Mucosa of descending colon (tissue), 3 donors: Measurements from ENCODE around the gene IFRD2. TPM values are rescaled to one million over a fixed set of nuclear protein-coding genes. Genes with fewer than 3 reads are reported as not detected.
A peak's percentile ranks its signal among the peaks of the same experiment; 100 is the strongest.

Source experiments
- ATAC-seq: fragments of 200-7000 bp; cut with Tn5 transposase; one replicate; pipeline ENCODE4 v1.9.1; 2020; ENCODE audit warnings: mild to moderate bottlenecking, moderate library complexity
- DNase-seq, 3 donors: peaks; one replicate each; pipeline ENCODE4 v3.0.0-alpha.2; 2020
- H3K36me3 ChIP-seq: fragments of 200-600 bp; one replicate; pipeline ENCODE4 v1.8.0; 2021; ENCODE audit warnings: low read depth, mild to moderate bottlenecking
- H3K4me1 ChIP-seq: fragments of 200-600 bp; one replicate; pipeline ENCODE4 v1.8.0; 2021; ENCODE audit warnings: low read depth, mild to moderate bottlenecking
- H3K4me3 ChIP-seq: fragments of 200-600 bp; one replicate; pipeline ENCODE4 v1.8.0; 2021; ENCODE audit warnings: mild to moderate bottlenecking
- H3K9me3 ChIP-seq: fragments of 200-600 bp; one replicate; pipeline ENCODE4 v1.8.0; 2021; ENCODE audit warnings: mild to moderate bottlenecking
- intact Hi-C, 2 donors: fragments of 100-400 bp; cut with DNase I in 1 of 2; cut with micrococcal nuclease in 1 of 2; formaldehyde crosslinking; loops; one replicate each; pipeline versions ENCODE4 v1.11.0 to v1.11.1; 2022; cut with DNase I, micrococcal nuclease
- total RNA-seq, 3 donors: library from RNA; stranded (reverse); fragmentation: NEBNext Ultra II Directional in 2 of 3; extraction: Animal tissue kit (Norgen Biotek cat#: 25700) in 2 of 3; gene quantifications; one replicate each; pipeline versions ENCODE4 v1.2.1 to v1.2.4, GENCODE V29; 2021 to 2023
- TF ChIP-seq, protein P1 (sequence below): fragments of 200-600 bp; IDR thresholded peaks from one replicate; pipeline ENCODE4 v1.8.0; 2022; ENCODE audit warnings: antibody characterized with exemption, mild to moderate bottlenecking
- donor health status: DM: no; HTN: no; CAD: no; lungs with moderate emphysema.
- donor health status: DM: no; HTN: no; CAD: no.
- donor health status: DM: no; HTN: yes; CAD: no.

The IFRD2 gene
- total RNA-seq, 3 donors from 2014 or later = 54.8 to 59.8 (median 57.0) TPM

DNA sequence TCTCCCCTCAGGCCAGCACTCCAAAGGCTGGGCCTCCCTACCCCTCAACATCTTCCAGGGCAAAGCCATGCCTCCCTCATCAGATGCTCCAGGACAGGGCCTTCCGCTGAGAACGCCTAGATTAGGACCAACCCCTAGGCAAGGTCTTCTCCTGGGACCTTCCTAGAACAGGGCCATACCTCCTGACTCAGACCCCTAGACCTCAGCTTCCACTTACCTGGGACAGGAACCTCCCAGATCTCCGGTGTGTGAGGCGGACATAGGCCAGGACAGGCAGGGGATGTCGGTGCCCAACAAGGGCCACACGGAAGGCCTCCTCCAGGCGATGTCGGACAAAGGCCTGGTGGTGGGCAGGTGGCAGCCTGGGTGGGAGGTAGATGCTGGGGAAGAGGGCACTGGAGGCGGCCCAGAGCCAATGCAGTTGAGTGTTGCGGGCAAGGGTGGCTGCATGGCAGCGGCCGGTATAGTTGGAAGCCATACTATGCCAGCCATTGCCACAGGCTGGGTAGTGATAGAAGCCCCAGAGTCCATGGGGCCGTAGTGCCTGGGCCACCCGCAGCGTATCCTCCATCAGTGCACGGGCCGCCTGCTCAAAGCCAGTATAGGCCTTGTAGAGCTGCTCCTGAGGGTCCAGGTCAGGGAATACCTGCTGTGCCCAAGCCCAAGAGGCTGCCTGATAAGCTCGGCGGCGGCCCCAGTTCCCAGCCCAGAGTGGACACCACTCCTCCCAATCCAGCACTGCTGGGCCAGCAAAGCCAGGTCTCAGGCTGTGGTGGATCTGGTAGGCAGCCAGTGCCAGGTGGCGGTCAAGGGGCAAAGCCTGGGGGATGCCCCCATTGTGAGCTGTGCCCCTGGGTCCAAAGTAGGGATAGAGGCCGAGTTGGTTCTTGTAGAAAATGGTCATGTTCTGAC lies 2.5 kb upstream of the IFRD2 start:
- Histone ChIP-seq H3K9me3 (no peaks in the 10 kb centered on the region), H3K4me3 (no peak overlapping the region), H3K4me1 (peaks cover 22% of the 10 kb centered on the region), H3K36me3 (peaks cover 6% of the 10 kb centered on the region)
- intact Hi-C loops = no loop called here
- ATAC-seq = no peak
- peak in 1 of 3 donors; percentile 38 for DNase-seq
- TF ChIP-seq, protein P1, sequence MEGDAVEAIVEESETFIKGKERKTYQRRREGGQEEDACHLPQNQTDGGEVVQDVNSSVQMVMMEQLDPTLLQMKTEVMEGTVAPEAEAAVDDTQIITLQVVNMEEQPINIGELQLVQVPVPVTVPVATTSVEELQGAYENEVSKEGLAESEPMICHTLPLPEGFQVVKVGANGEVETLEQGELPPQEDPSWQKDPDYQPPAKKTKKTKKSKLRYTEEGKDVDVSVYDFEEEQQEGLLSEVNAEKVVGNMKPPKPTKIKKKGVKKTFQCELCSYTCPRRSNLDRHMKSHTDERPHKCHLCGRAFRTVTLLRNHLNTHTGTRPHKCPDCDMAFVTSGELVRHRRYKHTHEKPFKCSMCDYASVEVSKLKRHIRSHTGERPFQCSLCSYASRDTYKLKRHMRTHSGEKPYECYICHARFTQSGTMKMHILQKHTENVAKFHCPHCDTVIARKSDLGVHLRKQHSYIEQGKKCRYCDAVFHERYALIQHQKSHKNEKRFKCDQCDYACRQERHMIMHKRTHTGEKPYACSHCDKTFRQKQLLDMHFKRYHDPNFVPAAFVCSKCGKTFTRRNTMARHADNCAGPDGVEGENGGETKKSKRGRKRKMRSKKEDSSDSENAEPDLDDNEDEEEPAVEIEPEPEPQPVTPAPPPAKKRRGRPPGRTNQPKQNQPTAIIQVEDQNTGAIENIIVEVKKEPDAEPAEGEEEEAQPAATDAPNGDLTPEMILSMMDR = no peak

DNA sequence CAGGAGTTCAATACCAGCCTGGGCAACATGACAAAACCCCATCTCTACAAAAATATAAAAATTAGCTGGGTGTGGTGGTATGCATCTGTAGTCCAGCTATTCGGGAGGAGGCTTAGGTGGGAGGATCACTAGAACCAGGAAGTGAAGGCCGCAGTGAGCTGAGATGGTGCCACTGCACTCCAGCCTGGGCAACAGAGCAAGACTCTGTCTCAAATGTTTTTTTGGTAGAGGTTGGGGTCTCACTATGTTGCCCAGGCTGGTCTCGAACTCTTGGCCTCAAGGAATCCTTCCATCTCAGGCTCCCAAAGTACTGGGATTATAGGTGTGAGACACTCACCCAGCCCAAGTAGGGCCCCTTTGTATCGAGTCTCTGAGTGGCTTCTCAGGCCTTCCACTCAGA lies 1.9 kb upstream of the IFRD2 start:
- Histone ChIP-seq H3K9me3 (no peaks in the 10 kb centered on the region), H3K4me1 (peaks cover 22% of the 10 kb centered on the region), H3K36me3 (no peaks in the 10 kb centered on the region), H3K4me3 (no peak overlapping the region)
- TF ChIP-seq, protein P1 = no peak
- intact Hi-C loops = no loop called here
- no peak for DNase-seq
- ATAC-seq = no peak

DNA sequence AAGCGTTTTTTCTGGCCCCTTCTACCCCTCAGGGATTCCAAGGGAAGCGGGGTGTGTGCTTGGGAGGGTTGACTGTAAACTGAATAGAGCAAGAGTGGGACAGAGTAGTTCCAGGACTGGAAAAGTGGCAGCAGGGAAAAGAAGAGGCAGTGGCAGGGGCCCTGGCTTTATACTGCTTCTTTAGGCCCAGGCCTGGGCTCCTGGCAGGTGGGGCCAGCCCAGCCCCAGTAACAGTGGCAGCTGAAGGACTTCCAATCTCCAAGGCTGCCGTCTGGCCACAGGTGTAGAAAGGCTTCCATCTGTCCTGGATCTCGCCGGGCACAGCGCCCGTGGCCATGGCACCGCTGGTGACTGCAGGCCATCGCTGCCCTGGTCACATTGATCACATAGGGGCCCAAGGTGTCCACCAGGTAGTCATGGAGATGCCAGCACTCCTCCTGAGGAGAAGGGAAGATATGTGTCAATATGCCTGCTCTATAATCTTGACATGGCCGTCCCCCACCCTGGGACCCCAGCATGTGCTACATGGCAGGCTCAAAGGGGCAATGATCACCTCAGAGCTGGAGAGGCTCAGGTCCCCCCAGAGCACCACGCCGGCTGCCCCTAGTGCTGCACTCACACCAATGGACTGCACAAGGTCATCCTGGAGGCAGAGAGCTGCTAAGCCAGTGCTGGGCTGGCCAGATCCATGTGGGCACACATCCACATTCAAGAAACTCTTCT lies 1.0 kb upstream of the IFRD2 start:
- TF ChIP-seq, protein P1 = no peak
- ATAC-seq (no peak), DNase-seq (peak in 2 of 3 donors; percentile 51 to 59)
- Histone ChIP-seq H3K36me3 (peaks cover 4% of the 10 kb centered on the region), H3K4me1 (peaks cover 17% of the 10 kb centered on the region), H3K9me3 (no peaks in the 10 kb centered on the region), H3K4me3 (no peak overlapping the region)
- intact Hi-C loops = no loop called here

DNA sequence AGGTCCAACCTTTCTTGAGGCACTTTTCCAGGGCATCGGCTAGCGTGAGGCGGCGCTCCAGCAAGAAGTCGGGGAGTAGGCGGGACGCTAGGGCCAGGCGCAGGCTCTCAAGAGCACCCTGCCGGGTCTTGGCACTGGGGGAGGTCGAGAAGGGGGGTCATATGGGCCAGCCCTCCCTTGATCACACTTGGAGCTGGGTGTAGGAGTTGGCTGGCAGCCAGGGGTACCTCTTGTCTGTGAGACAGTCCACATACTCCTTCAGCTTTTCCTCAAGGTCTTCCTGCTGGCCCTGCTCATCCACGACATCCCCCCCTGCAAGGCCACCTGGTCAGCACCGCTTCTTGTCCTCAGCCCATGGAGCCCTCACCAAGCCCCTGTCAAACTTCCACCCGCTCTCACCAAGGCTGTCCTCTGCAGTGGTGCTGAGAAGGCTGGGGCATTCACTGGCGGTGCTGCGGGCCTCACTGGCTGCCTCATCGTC lies 2.0 kb downstream of the IFRD2 start:
- Histone ChIP-seq H3K4me1 (peaks cover 16% of the 10 kb centered on the region), H3K9me3 (no peaks in the 10 kb centered on the region), H3K4me3 (no peak overlapping the region), H3K36me3 (peaks cover 4% of the 10 kb centered on the region)
- no peak for ATAC-seq
- intact Hi-C loops = no loop called here
- DNase-seq = peak in 2 of 3 donors; percentile 39 to 65
- TF ChIP-seq, protein P1 = no peak

DNA sequence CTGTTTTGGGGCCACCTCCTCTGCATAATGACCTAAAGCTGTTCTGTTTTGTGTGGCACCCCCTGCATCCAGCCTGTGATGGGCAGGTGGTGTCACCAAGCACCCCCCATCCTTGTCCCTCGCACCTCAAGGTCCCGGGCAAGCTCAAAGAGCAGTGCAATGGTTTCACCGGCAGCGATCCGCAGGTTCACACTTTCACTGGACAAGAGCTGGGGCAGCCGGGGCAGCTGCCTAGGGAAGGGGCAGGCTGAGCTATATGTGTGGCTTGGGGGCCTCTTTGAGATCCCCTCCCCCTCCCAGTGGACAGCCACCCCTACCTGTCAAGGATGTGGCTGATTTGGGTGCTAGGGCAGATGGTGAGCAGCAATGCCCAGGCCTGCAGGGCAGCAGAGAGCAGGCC lies 3.1 kb downstream of the IFRD2 start:
- TF ChIP-seq, protein P1 = no peak
- Histone ChIP-seq H3K36me3 (peaks cover 4% of the 10 kb centered on the region), H3K4me3 (no peak overlapping the region), H3K4me1 (peaks cover 16% of the 10 kb centered on the region), H3K9me3 (no peaks in the 10 kb centered on the region)
- DNase-seq = no peak
- intact Hi-C loops = no loop called here
- ATAC-seq = no peak
